GM19324 (cell line): ENCODE data around the gene CNGA1.

Experiments
- ATAC-seq: cut with Tn5 transposase; IDR thresholded peaks from one replicate; pipeline ENCODE4 v1.9.1; 2021; ENCODE audit warnings: mild to moderate bottlenecking, moderate library complexity; ENCODE audit not compliant: unreplicated experiment, low FRiP score

The CNGA1 gene

DNA sequence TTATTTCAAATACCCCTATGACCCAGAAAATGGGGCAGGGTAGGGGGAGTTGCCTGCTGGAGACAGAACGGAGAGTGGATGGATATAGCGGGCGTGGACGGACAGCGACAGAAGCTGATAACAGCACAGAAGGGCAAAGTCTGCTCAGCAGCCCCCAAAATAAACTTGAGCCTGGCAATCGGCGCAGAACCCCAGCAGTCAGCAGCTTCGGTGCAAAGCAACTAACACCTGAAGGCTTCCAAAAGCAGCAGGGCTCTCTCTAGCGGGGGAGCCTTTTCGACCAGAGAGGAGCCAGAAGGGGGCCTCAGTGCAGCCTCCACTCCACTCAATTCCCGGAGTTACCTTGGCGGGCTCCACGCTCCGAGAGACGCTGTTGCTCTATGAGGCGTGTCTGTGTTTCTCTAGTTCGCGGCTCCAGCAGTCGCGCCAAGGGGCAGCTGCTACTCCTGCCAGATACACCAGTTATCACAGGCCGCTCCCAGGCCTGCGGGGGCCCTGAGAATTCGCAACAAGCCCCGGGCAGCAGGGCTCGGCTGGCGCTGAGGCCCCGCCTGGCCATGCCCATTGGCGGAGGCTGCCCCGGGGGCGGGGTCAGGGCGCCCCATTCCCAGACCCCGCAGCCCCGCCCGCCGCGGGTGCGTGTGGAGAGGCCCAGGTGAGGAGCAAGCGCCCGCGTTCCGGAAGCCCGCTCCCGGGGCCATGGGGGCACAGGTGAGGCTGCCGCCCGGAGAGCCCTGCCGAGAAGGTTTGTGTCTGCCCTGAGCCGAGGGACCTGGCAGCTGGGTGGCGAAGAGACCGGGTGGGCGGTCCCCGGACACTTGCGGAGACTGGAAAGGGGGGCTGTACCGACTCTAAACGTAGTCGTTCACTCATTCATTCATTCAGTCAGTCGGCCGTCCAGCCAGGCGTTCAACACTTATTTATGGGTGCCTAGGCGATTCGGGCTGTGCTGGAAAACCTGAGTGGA is at the start of gene CNGA1, which contains the start of gene NIPAL1:
Gene CNGA1, minus strand, starts transcription at position 541 of the 967 bp plus-strand sequence. CDS start 63,992 bp downstream, outside the sequence.
Gene NIPAL1, plus strand, starts transcription at position 632 of the 967 bp plus-strand sequence. Its CDS starts 68 bp downstream, at position 700.
- ATAC-seq, result peak; percentile 89

DNA sequence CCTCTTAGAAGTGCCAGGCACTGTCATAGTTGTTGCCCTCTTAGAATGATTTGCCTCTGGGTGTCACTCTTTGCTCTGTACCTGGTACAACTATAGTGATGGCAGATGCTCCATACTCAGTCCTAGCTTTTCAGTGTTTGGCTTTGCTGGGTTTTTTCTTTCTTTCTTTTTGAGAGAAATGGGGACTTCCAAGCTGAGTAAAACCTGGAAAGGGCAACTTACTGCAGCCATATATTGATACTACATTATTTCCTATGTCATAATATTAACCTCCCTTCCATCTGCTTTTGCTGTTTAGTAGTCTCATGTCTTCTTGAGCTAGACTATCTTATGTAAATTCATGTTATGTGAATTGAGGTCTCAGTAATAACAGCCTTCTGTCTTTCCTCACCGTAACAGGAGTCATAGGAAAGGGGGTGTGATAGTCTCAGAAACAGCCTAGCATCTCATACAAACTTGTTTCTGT is 49.1 kb upstream of the CNGA1 start:
- no peak for ATAC-seq

DNA sequence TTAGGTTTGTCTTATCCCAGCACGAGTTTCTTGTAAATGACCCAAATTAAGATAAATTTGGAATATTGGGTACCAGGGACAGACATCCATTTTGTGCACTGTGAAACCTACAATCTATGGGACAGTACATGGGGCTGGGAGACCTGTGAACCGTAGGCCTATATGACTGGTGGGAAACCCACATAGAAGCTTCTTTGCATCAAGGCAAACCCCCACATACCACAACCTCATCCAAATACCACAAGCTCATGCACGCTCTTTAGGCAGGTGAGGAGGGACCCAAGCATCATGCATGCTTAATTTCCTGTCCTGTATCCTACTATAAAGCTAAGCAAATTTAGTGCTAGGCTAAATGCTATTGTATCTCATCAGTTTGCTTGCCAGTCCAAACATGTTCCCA is 47.9 kb upstream of the CNGA1 start:
- no peak for ATAC-seq

DNA sequence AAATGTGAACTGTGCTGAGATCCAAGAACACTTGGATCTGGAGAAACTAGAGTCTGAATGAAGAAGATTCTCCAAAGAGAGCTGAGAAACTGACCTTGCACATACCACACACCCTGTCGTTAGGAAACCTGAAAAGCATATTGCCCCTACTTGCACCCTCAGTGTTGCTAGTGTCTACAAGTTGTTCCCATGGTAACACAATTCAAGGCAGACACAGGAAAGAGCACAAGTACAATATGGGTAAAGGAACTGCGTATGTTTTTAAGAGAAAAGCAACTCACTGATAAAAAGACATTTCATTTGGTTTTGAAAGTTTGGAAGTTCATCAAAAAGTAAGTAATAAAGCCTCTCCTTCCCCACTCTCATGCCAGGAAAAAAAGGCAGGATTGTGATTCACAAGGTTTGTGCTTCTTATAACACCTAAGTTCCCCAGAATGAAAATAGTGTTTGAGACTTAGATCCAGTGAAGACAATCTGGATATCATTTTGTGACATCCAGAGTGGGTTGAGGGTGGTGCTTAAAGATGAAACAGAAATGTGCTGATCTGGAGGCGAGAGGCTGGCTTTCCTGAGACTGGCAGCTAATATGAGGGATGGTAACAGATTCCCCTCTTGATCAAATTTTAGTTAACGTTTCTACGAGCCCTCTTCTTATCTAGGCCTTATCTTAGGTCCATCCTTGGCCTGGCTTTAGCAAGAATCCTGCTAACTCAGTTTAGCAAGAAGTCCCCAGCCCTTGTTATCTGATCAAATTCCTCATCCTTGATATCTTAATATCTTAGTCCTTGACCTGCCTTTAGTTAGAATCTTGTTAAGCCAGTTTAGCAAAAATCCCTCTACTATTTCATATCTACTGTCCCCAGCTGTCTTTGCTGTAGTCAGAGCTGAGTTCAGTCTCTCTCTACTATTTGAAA is 42.4 kb upstream of the CNGA1 start:
- no peak for ATAC-seq

DNA sequence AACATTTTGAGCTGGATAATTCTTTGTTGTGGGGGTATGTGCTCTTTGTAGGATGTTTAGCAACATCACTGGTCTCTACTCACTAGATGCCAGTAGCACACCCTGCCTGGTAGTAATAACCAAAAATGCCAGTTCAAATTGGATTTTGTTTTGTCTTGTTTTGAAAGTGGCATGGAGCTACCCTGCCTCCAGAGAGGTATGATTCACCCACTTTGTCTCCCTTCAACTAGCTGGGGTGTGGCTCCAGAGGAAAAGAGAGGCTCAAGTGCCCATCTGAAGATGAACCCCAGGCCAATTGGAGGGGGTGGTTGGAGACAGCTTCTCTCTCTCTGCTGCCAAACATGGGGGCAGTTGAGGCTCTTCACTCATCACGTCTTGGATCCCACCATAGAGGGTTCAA is 34.6 kb upstream of the CNGA1 start:
- no peak for ATAC-seq

DNA sequence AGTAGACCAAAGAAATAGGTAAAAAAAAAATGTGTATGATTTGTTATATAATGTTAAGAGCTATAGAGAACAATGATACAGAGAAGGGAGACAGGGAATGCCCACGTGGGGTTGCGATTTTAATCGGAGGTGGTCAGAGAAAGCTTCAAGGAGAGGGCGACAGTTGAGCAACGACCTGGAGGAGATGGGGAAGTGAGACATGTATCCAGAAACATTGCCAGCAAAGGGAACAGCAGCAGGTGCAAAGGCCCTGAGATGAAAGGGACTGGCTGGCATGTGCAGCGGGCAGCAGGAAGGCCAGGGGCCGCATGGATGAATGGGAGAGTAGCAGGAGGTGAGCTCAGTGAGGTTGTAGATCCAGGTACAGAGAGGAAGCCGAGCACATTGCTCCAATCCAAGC is 33.0 kb upstream of the CNGA1 start:
- no peak for ATAC-seq

DNA sequence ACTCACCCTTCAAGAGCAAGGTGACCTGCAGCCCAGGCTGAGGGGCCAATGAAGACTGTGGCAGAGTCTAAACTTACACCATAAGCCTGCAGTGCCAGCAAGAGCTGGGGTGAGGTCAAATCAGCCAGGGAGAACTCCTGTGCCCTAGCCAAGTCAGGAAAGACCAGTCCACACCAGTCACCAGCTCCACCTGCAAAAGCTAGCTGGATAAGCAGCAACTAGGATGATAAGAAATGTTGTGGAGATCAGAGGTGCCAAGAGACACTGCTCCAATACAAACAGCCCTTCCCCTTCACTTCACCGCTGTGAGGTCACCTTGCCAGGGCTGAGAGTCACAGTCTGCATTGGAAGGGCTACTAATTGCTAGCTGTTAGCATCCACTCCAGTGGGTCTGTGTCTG is 31.4 kb upstream of the CNGA1 start:
- no peak for ATAC-seq

DNA sequence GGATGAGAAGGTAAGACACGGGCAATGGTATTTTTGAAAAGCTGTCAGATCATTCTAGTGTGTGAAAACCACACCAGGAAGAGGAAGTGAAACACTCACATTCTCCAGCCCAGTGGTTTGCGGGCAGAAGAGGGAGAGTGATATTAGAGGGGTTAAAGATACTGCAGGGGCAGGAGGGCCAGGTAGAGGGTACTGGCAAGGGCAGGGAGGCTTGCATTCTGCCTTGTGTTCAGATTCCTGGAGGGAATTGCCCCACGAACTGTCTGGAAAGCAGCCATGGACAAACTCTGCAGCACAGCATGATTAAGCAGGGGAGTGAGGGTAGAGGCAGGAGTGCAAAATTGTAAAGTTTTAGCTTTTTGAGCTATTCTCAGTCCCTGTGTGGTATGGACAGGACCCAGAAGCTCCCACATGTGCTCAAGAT is 31.0 kb upstream of the CNGA1 start:
- peak; percentile 97 for ATAC-seq

DNA sequence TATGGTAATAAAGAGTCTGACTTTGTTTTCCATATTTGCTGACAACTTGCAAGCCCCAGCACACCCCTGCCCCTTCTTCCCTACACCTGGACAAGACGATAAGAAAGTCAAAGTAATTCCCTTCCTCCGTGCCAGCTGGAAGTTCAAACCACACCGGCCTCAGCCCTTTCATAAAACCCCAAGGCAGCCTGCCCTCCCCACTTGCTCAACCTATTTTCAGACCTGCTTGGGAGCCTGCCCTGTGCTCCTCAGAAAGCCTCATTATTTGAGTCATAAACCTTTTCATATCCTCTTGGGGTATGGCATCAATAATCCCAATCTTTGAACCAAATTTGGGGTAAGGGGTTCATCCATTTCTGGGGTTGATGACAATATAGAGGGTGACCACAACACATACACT is 29.6 kb upstream of the CNGA1 start:
- no peak for ATAC-seq

DNA sequence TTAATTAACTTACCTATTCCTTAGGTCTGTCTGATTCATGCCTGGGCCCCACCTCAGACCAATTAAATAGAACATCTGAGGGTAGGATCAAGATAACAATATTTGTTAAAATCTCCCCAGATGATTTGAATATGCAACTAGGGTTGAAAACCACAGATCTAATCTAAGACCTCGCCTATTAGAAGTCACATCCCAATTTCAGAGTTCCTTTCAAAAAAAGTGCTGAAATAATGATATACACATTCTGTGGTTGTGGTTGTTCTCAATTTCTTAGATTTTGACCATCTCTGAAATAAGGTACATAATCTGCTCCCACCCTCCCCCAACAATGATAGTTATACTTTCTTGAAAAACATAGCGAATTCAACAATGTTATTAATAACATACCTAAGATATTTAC is 27.8 kb upstream of the CNGA1 start:
- no peak for ATAC-seq

DNA sequence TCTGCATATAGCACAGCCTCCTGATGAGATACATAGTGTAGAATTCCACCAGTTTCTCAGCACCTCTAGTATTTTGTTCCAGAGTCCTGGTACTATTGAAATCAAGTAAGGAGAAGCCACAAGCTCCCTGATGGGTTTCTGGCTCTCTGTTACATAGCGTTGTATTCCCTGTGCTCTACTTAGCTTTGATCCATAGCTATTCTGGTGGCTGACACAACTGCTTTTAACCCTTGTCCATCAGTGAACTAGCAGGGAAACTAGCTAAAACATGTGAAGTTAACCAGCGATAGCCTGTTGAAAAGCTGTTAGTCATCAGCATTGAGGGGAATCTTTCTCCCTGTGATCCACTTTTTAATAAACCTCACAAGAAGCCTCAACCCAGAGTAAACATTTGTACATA is 27.0 kb upstream of the CNGA1 start:
- no peak for ATAC-seq

DNA sequence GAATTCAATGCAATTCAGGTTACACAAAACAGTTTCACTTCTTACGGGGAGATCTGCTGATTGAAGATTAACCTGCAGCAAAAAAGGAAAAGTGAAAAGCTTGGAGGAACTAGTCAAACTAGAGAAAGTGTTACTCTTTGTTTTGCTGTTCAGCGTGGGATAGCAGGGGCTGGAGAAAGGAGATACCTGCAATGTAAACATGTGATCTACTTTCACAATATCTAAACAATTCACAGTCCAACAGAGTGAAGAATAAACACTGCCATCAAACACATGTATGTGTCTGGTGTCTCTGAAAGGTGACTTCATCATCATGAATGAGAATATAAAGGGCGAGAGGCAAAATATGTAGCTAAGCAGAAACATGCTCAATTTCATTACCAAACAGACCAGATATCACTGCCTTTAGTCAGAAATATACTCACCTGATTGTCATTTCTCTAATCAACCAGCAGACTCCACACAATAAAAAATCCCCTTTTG is 26.5 kb upstream of the CNGA1 start:
- ATAC-seq, result no peak

DNA sequence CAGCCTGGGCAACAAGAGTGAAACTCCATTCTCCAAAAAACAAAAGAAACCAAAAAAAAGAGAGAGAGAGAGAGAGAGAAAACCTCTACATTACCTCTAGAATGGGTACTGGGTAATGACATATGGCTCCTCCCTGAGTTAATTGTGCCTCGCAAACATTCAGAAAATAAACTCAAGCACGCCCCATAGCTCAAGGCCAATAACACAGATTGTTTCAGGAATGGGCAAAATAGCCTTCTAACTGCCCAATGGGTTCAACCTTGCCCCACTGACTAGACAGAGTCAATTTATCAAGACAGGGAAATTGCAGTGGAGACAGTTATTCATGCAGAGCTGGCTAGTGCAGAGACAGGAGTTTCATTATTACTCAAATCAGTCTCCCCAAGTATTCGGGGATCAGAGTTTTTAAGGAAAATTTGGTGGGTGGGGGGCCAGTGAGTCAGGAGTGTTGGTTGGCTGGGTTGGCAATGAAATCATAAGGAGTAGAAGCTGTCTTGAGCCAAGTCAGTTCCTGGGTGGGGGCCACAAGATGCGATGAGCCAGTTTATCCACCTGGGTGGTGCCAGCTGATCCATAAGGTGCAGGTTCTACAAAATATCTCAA is 25.2 kb upstream of the CNGA1 start:
- no peak for ATAC-seq

DNA sequence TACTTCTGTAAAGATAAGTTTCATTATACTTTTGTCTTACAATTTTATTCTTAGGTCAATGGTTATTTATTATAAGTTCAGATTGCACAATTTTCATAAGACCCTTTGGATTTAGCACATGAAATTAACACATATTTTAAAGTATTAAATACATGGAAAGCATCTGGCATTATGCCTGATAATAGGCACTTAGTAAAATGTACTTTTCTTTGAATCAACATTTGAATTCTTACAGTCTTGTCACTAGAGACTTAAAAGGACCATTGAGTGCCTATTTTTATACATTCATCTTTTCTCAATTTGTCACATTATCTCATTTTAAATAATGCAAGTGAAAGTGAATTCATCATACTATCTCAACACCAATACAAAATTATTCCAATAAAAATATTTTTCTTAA is 23.1 kb upstream of the CNGA1 start:
- no peak for ATAC-seq

DNA sequence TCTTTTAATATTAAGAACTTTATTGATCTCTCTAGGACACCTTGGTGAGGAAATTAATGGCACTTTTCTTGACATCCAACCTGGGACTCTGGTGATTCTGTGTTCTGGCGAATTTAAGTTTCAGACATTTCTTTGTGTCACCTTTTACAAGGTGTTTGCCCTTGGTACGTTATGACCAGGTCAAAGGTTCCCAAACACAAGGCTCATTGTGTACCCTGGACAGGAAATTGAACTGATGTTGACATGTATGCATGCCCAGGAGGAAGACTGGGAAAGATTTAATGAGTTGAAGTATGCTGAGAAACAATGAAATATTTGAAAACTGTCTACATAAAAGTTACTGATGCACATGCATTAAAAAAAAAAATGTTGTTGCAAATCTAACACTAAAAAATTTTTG is 22.2 kb upstream of the CNGA1 start:
- no peak for ATAC-seq

DNA sequence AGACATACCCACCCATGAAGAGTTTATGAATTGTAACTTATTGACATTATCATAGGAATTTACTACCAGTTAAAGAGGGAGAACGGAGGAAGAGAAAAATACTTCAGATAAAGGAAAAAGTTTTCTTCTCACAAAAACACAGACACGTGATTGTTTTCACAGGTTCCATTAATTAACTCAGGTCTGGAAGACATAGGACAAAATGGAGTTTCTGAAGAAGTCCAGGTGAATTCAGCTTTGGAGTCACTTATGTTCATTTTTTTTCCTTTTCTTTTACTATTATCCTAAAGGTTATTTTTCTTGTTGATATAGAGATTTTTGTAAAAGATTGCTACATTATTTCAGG is 20.6 kb upstream of the CNGA1 start:
- ATAC-seq, result no peak

DNA sequence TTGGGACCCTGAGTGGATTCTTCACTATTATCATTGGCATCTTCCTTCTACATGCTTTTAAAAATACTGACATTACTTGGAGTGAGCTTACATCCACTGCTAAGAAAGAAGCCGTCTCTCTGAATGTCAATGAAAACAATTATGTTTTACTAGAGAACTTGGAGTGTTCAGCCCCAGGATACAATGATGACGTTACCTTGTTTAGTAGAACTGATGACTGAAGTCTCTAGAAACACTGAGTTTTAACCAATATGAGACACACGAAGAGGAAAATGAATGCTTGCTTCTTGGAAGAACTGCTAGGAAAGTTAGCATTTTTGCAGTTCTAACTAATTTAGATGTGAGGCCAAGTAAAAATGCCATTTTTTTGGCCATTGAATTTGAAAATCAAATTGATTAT is 19.5 kb upstream of the CNGA1 start:
- no peak for ATAC-seq

DNA sequence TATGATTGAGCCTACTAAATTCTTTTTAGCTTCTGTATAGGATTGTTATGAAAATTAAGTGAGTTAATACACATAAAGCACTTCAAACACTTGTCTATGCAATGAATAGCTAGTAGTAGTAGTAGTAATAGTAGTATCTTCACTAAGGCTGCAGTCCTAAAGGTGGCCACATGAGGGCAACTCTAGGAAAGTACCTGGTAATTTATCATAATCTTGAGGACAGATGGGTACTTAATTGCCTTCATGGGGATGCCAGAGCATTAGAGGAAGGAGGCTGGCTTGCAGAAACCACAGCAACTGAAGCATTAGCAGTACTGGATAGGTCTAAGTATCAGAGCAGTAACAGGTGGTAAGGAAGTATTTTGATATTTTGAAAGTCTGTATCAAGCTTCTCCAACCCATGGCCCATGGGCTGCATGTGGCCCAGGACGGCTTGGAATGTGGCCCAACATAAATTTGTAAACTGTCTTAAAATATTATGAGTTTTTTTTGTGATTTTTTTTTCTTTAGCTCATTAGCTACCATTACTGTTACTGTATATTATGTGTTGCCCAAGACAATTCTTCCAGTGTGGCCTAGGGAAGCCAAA is 17.4 kb upstream of the CNGA1 start:
- no peak for ATAC-seq

DNA sequence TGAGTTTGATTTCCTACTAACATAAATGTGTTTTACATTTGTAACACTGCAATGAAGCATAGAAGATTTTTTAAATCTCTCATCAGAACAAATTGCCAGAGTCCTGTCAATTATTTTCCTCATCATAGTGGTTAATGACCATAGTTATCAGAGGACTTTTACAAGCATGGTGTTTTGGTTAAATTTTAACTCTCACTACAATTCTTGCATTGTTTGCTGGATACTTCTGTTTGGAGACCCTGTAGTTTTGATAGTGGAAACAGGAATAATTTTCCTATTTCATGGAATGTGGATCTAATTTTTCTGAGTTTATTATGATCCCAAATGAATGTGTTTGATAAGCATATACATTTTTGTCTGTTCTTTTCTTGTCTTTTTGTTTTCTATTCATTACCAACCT is 16.9 kb upstream of the CNGA1 start:
- no peak for ATAC-seq

DNA sequence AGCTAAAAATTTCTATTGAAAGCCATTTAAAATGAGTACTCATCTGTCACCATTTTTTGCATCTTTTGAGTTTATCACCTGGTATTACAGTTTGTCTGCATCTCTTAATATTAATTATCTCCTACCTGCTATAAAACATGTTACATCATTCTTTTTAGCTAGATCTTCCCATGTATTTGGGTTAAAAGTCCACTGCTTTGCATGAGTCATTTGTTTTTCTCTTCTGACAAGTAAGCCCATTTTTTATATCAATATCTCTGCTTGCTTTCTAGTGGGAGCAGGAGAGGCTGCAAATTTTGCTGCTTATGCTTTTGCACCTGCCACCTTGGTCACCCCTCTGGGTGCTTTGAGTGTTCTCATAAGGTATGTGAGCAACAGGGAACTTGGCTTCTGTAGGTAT is 16.2 kb upstream of the CNGA1 start:
- no peak for ATAC-seq
